ENCODE results near the gene TMEM171. TPM values are rescaled to one million over a fixed set of nuclear protein-coding genes. Genes with fewer than 3 reads are reported as not detected.

The TMEM171 gene
- total and polyA plus RNA-seq, 2 experiments from 2014 or later: 1.9 to 2.9 TPM

GRCh38 chr5:73116506-73116905 is 3.9 kb upstream of the TMEM171 start:
- Histone ChIP-seq H2AFZ (no peak overlapping the region), H3K4me1 (ENCODE audit: insufficient read depth) (peaks cover 13% of the 10 kb centered on the region; the same call in 1 of the 2 replicates), H3K27ac (ENCODE audit: low read depth) (no peak overlapping the region), H3F3A (replicated peaks; ENCODE audit: low read depth) (no peaks in the 10 kb centered on the region; the same call in 1 of the 2 replicates), H3K4me3 (no peak overlapping the region), H3K79me2 (replicated peaks; ENCODE audit: insufficient read depth) (no peaks in the 10 kb centered on the region), H3K4me2 (no peak overlapping the region), H3K9me2 (ENCODE audit: insufficient read depth) (no peaks in the 10 kb centered on the region), H3K27me3 (ENCODE audit: insufficient read depth) (peaks cover 40% of the 10 kb centered on the region), H4K20me1 (replicated peaks; ENCODE audit: insufficient read depth) (no peaks in the 10 kb centered on the region), H3K36me3 (ENCODE audit: insufficient read depth) (no peaks in the 10 kb centered on the region)
- Mint-ChIP-seq H3K9me3 (no peaks in the 10 kb centered on the region), H3K27ac (no peak overlapping the region), H3K27me3 (ENCODE audit: insufficient read depth, low read depth, poor library complexity) (peaks cover 23% of the 10 kb centered on the region), H3K4me1 (peaks cover 20% of the 10 kb centered on the region), H3K36me3 (ENCODE audit: low read depth) (no peaks in the 10 kb centered on the region; the same call in 2 of the 3 replicates), H3K4me3 (no peak overlapping the region)
- no peak for ATAC-seq
- no peak for DNase-seq (ENCODE audit: low spot score)
- TF ChIP-seq ZNF114 (CRISPR knock-in tag; IDR thresholded peaks at IDR 0.05) (no peak), EZH2 (IDR thresholded peaks at IDR 0.05; ENCODE audit: low read depth, unreplicated experiment) (no peak), ZNF331 (CRISPR knock-in tag; IDR thresholded peaks at IDR 0.05; ENCODE audit: low read depth) (no peak), JUNB (IDR thresholded peaks at IDR 0.05; ENCODE audit: unreplicated experiment) (no peak), EZH2phosphoT487 (IDR thresholded peaks at IDR 0.05; ENCODE audit: unreplicated experiment) (no peak), STAT1 (IDR thresholded peaks at IDR 0.05; ENCODE audit: unreplicated experiment) (no peak), ZNF462 (CRISPR knock-in tag; IDR thresholded peaks at IDR 0.05) (no peak), CREB1 (CRISPR knock-in tag; IDR thresholded peaks at IDR 0.05; ENCODE audit: low read depth) (no peak), NANOG (IDR thresholded peaks at IDR 0.05; ENCODE audit: borderline replicate concordance) (no peak), POLR2AphosphoS5 (IDR thresholded peaks at IDR 0.05; ENCODE audit: low read depth) (no peak)
- TF ChIP-seq, protein P1, sequence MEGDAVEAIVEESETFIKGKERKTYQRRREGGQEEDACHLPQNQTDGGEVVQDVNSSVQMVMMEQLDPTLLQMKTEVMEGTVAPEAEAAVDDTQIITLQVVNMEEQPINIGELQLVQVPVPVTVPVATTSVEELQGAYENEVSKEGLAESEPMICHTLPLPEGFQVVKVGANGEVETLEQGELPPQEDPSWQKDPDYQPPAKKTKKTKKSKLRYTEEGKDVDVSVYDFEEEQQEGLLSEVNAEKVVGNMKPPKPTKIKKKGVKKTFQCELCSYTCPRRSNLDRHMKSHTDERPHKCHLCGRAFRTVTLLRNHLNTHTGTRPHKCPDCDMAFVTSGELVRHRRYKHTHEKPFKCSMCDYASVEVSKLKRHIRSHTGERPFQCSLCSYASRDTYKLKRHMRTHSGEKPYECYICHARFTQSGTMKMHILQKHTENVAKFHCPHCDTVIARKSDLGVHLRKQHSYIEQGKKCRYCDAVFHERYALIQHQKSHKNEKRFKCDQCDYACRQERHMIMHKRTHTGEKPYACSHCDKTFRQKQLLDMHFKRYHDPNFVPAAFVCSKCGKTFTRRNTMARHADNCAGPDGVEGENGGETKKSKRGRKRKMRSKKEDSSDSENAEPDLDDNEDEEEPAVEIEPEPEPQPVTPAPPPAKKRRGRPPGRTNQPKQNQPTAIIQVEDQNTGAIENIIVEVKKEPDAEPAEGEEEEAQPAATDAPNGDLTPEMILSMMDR (conservative IDR thresholded peaks at IDR 0.05; ENCODE audit: low read depth in 2 of 2): no peak
- TF ChIP-seq, protein P2, sequence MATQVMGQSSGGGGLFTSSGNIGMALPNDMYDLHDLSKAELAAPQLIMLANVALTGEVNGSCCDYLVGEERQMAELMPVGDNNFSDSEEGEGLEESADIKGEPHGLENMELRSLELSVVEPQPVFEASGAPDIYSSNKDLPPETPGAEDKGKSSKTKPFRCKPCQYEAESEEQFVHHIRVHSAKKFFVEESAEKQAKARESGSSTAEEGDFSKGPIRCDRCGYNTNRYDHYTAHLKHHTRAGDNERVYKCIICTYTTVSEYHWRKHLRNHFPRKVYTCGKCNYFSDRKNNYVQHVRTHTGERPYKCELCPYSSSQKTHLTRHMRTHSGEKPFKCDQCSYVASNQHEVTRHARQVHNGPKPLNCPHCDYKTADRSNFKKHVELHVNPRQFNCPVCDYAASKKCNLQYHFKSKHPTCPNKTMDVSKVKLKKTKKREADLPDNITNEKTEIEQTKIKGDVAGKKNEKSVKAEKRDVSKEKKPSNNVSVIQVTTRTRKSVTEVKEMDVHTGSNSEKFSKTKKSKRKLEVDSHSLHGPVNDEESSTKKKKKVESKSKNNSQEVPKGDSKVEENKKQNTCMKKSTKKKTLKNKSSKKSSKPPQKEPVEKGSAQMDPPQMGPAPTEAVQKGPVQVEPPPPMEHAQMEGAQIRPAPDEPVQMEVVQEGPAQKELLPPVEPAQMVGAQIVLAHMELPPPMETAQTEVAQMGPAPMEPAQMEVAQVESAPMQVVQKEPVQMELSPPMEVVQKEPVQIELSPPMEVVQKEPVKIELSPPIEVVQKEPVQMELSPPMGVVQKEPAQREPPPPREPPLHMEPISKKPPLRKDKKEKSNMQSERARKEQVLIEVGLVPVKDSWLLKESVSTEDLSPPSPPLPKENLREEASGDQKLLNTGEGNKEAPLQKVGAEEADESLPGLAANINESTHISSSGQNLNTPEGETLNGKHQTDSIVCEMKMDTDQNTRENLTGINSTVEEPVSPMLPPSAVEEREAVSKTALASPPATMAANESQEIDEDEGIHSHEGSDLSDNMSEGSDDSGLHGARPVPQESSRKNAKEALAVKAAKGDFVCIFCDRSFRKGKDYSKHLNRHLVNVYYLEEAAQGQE (IDR thresholded peaks at IDR 0.05; ENCODE audit: unreplicated experiment): no peak
- TF ChIP-seq, protein P3, sequence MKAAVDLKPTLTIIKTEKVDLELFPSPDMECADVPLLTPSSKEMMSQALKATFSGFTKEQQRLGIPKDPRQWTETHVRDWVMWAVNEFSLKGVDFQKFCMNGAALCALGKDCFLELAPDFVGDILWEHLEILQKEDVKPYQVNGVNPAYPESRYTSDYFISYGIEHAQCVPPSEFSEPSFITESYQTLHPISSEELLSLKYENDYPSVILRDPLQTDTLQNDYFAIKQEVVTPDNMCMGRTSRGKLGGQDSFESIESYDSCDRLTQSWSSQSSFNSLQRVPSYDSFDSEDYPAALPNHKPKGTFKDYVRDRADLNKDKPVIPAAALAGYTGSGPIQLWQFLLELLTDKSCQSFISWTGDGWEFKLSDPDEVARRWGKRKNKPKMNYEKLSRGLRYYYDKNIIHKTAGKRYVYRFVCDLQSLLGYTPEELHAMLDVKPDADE (IDR thresholded peaks at IDR 0.05): no peak
